NCI-H524 (cell line): Measurements from ENCODE around the gene SYS1.
A peak's percentile ranks its signal among the peaks of the same experiment; 100 is the strongest.

Experiments
- DNase-seq, 2 experiments: peaks; one replicate each; lab custom pipeline; 2025; lab: John Stamatoyannopoulos, UW

SYS1 gene

DNA sequence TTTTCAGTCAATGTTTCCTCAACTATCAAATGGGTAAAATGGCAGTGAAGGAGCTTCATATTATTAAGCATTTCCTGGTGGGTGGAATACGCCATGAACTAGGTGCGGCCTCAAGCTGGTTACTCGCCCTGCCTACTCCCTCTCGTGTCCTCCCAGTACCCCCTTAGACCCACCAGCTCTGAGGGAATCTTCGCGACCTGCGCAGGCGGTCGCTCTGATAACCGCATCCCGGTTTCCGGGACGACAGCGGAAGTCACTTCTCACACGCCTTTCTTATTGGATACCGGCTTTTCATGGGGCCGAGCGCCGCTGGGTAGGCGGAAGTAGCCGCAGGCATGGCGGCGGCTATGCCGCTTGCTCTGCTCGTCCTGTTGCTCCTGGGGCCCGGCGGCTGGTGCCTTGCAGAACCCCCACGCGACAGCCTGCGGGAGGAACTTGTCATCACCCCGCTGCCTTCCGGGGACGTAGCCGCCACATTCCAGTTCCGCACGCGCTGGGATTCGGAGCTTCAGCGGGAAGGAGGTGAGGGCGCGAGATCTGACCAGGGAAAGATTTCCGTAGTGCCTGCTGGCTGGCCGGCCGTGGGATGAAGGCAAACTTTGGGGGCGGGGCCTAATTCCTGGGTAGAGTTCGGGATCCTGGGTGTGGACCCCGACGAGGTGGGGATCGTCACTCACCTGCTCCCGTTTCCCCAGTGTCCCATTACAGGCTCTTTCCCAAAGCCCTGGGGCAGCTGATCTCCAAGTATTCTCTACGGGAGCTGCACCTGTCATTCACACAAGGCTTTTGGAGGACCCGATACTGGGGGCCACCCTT lies 53.1 kb downstream of the SYS1 start, which contains the start of gene PIGT:
PIGT (plus strand) TSS at position 320 of the 816 bp plus-strand sequence; CDS start at position 336, 16 bp downstream.
- peak; percentile 46 to 90 for DNase-seq

DNA sequence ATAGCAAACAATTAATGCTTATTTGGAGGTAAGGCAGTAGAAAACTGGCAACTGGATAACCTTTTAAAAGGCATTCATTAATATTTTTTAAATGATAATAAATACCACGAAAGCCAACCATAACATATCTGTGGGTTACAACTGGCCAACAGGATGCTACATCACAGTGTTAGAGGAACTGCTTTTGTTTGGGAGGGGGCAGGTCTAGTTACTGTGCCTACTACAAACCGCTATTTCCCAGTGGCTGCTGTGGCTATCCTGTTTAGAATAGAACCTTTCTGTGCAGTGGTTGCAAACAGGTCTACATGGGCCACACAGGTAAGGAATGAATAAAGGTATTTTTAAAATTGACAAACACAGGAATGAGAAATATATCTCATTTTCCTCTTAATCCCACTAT lies 54.0 kb downstream of the SYS1 start:
- no peak for DNase-seq
